Measurements from ENCODE around the gene PRR14.

PRR14 gene

DNA sequence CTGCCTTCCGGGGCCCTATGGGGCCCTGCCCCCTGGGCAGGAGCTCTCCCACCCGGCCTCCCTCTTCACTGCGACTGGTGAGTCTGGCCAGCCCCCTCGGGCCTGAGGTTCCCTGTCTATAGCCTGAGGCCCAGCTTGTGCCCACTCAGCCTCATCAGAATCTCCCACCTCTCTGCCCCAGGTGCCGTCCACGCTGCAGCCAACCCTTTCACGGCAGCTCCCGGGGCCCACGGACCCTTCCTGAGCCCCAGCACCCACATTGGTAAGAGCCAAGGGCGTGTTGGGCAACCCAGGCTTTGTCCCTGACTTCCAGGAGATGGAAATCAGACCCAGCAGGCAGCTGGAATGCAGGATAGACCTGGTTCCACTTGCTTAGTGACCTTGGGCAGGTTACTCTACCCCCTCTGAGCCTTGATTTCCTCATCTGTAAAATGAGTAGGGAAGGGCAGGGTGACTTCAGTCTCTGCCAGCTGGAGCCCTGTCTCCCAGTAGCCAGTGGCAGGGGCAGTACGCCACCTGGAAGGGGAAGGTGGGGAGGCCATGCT, 16.7 kb downstream of the PRR14 start:
- peaks cover 21% of the 10 kb centered on the region for H3K4me1 Mint-ChIP-seq
- no peaks in the 10 kb centered on the region for H3K27me3 Mint-ChIP-seq
- ATAC-seq (replicated peaks; ENCODE audit: extremely low read depth, poor library complexity, severe bottlenecking) (no peak), DNase-seq (ENCODE audit: low spot score in 2 of 2) (no peak)
- H3K4me3 Mint-ChIP-seq, result no peak overlapping the region
- peaks cover 56% of the 10 kb centered on the region for H3K36me3 Mint-ChIP-seq (ENCODE audit: insufficient read depth)
- peak overlapping the region; percentile 32 for H3K27ac Mint-ChIP-seq (ENCODE audit: low read depth)
- H3K9me3 Mint-ChIP-seq, result no peaks in the 10 kb centered on the region

DNA sequence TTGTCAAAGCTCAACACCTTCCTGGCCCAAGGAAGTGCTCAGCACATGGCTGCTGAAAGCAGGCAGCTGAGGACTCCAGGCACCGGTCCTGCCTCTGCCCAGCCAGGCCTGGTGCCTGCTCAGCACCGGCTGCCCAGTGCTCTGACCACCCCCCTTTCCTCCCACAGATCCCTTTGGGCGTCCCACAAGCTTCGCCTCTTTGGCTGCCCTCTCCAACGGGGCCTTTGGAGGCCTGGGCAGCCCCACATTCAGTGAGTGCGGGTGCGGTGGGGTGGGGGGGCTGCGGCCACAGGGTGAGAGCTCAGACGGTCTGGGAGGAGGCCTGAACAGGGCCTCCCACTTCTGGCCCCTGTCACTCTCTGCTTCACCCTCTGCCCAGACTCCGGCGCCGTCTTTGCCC, 17.6 kb downstream of the PRR14 start:
- peak overlapping the region; percentile 32 for H3K27ac Mint-ChIP-seq (ENCODE audit: low read depth)
- DNase-seq (ENCODE audit: low spot score in 2 of 2) (no peak), ATAC-seq (replicated peaks; ENCODE audit: extremely low read depth, poor library complexity, severe bottlenecking) (no peak)
- no peaks in the 10 kb centered on the region for H3K27me3 Mint-ChIP-seq
- peaks cover 14% of the 10 kb centered on the region for H3K4me1 Mint-ChIP-seq
- peaks cover 46% of the 10 kb centered on the region for H3K36me3 Mint-ChIP-seq (ENCODE audit: insufficient read depth)
- no peaks in the 10 kb centered on the region for H3K9me3 Mint-ChIP-seq
- no peak overlapping the region for H3K4me3 Mint-ChIP-seq

DNA sequence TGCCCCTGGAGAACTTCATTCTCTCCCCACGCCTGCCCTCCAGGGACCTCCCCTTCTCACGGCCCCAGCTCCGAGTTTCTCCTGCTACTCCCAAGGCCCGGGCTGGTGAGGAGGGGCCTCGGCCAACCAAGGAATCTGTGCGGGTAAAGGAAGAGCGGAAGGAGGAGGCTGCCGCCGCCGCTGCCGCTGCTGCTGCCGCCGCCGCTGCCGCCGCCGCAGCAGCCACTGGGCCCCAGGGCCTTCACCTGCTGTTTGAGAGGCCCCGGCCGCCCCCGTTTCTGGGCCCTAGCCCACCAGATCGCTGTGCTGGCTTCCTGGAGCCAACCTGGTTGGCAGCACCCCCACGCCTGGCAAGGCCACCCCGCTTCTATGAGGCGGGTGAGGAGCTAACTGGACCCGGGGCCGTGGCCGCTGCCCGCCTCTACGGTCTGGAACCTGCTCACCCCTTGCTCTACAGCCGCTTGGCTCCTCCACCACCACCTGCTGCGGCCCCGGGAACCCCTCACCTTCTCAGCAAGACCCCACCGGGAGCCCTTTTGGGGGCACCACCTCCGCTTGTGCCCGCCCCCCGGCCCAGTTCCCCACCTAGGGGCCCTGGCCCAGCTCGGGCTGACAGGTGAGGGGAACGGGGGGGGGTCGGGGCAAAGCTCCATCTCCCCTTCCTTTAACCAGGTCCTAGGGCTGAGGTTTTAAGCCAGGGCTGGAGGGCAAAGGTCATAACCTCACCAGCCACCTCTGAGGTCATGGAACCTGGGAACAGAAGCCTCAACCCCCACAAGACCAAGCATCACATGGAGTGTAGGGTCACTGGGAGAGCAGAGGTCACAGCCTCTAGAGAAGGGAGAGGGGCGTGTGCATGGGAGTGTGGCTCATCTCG, 18.5 kb downstream of the PRR14 start:
- ATAC-seq (replicated peaks; ENCODE audit: extremely low read depth, poor library complexity, severe bottlenecking), result no peak
- no peak overlapping the region for H3K27ac Mint-ChIP-seq (ENCODE audit: low read depth)

DNA sequence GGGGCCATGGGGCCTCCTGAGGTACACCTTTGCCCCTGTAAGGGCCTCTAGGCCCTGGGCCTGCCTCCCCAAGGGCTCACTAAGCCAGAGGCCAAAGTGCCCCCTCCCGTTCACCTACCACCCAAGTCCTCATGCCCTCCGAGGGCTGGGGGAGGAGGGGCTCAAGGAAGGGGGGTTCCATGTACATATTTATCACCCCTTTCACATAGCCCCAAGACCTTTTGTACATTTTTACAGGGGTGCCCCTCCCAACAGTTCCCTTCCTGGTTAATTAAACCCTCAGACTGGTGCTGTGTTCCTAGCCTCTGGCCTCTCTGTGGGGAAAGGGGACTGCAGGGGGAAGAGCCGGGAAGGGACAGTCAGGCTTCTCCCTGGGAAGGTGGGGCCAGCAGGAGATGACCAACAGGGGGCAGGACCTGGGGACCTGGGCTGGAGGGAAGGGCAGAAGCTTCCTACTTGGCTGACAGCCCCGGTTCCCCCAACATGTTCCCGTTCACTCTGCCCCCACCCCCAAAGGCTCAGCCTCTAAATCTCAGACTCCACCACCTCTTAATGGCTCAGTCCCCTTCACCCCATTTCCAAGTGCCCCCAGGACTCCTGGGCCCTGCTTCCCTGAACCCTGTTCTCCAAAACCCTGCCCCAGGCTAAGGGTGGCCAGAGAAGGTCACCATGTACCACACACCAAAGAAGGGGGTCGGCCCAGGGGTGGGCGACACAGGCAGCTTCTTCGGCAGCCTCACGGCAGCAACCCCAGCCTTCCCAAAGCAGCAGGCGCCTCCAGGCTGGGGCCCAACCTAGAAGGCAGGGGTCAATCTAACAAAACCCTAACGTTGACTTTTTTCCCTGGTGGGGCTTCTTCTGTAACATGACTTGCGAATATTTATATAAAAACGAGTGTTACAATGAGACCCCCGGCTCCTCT, 19.4 kb downstream of the PRR14 start:
- Mint-ChIP-seq H3K27me3 (no peaks in the 10 kb centered on the region), H3K36me3 (ENCODE audit: insufficient read depth) (peaks cover 30% of the 10 kb centered on the region), H3K27ac (ENCODE audit: low read depth) (peak overlapping the region; percentile 68), H3K4me1 (peaks cover 8% of the 10 kb centered on the region), H3K9me3 (no peaks in the 10 kb centered on the region), H3K4me3 (no peak overlapping the region)
- DNase-seq (ENCODE audit: low spot score in 2 of 2) (no peak), ATAC-seq (replicated peaks; ENCODE audit: extremely low read depth, poor library complexity, severe bottlenecking) (peak; percentile 25)

More for the DNA sequence above, 18.5 kb downstream of the PRR14 start:
- H3K27me3 Mint-ChIP-seq, result no peaks in the 10 kb centered on the region
- H3K4me3 Mint-ChIP-seq, result no peak overlapping the region
- H3K4me1 Mint-ChIP-seq, result peaks cover 8% of the 10 kb centered on the region
- DNase-seq (ENCODE audit: low spot score in 2 of 2), result no peak
- peaks cover 39% of the 10 kb centered on the region for H3K36me3 Mint-ChIP-seq (ENCODE audit: insufficient read depth)
- H3K9me3 Mint-ChIP-seq, result no peaks in the 10 kb centered on the region

DNA sequence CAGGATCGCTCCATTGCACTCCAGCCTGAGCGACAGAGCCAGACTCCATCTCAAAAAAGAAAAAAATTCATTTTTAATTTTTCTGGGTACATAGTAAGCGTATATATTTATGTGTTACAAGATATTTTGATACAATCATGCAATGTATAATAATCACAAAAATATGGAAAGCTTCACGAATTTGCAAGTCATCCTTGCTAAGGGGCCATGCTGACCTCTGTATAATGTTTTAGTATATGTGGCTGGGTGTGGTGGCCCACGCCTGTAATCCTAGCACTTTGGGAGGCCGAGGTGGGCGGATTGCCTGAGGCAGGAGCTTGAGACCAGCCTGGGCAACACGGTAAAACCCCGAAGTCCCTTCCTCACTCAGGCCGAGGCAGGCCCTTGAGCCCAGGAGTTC, 24.4 kb downstream of the PRR14 start:
- no peaks in the 10 kb centered on the region for H3K4me1 Mint-ChIP-seq
- DNase-seq (ENCODE audit: low spot score in 2 of 2) (no peak), ATAC-seq (replicated peaks; ENCODE audit: extremely low read depth, poor library complexity, severe bottlenecking) (no peak)
- no peaks in the 10 kb centered on the region for H3K9me3 Mint-ChIP-seq
- H3K36me3 Mint-ChIP-seq (ENCODE audit: insufficient read depth), result peaks cover 8% of the 10 kb centered on the region
- H3K4me3 Mint-ChIP-seq, result no peak overlapping the region
- H3K27me3 Mint-ChIP-seq, result no peaks in the 10 kb centered on the region
- H3K27ac Mint-ChIP-seq (ENCODE audit: low read depth), result peak overlapping the region; percentile 9

DNA sequence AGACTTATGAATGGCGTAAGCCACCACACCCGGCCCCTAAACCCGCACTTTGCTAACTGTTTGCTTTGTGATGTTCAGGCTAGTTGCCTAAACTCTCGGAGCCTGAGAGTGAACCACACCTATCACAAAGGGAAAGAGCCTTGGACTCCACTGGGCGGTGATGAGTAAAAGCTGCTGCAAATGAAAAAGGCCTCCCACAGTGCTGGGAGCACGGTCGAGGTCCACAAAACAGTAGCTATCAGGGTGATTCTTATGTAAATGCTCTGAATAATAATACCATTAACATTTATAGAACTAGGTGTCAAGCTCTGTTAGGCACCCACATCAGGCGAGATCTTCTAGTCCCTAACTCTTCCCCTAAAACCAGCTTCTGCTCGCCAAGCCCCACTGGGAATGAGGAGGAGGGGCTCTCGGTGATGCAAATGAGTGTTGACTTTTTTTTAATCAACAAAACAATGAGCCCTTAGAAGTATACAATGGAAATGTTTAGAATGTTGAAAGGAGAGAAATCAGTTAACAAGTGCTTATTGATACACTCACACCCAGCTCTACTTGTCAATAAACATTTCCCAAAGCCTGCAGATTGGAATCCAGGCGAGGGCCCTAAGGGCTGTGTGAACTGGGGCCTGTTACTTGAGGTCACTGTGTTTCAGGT, 27.3 kb downstream of the PRR14 start:
- H3K36me3 Mint-ChIP-seq (ENCODE audit: insufficient read depth), result peaks cover 2% of the 10 kb centered on the region
- no peak overlapping the region for H3K27ac Mint-ChIP-seq (ENCODE audit: low read depth)
- no peak overlapping the region for H3K4me3 Mint-ChIP-seq
- H3K4me1 Mint-ChIP-seq, result no peaks in the 10 kb centered on the region
- H3K27me3 Mint-ChIP-seq, result no peaks in the 10 kb centered on the region
- DNase-seq (ENCODE audit: low spot score in 2 of 2), result no peak
- ATAC-seq (replicated peaks; ENCODE audit: extremely low read depth, poor library complexity, severe bottlenecking), result no peak
- H3K9me3 Mint-ChIP-seq, result no peaks in the 10 kb centered on the region

DNA sequence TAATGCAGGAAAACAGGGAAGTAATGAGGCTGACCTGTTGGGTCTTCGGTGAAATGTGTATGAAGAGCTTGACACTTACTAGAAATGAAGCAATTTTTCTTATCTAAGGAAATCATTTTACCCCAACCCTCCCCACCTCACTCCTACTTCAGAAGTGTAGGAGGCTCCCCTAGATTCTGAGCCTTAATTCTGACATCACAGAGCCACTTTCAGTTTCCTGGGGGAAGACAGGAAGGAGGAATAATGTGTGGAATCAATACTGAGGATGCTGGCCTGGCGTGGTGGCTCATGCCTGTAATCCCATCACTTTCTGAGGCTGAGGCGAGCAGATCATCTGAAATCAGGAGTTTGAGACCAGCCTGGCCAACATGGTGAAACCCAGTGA, 27.8 kb downstream of the PRR14 start:
- DNase-seq (ENCODE audit: low spot score in 2 of 2), result no peak

DNA sequence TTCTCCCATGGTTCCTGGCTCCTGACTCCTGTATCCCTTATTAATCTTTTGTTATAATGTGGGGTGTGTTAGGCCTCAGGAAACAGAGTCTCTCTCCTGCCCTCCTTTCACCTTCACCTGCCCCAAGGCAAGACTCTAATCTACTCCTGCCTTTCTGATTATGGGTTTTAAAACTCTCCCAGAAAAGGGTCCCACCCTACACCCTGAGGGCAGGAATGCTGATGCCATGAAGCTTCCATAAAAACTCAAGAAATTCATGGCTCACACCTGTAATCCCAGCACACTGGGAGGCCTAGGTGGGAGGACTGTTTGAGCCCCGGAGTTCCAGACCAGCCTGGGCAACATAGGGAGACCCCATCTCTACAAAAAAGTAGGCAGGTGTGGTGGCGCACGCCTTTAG, 29.6 kb downstream of the PRR14 start:
- H3K27ac Mint-ChIP-seq (ENCODE audit: low read depth), result no peak overlapping the region
- H3K4me1 Mint-ChIP-seq, result no peaks in the 10 kb centered on the region
- ATAC-seq (replicated peaks; ENCODE audit: extremely low read depth, poor library complexity, severe bottlenecking), result no peak
- DNase-seq (ENCODE audit: low spot score in 2 of 2), result no peak
- H3K4me3 Mint-ChIP-seq, result no peak overlapping the region
- H3K36me3 Mint-ChIP-seq (ENCODE audit: insufficient read depth), result peaks cover 2% of the 10 kb centered on the region
- no peaks in the 10 kb centered on the region for H3K27me3 Mint-ChIP-seq
- H3K9me3 Mint-ChIP-seq, result no peaks in the 10 kb centered on the region

More for the DNA sequence above, 27.8 kb downstream of the PRR14 start:
- H3K4me1 Mint-ChIP-seq, result no peaks in the 10 kb centered on the region
- H3K4me3 Mint-ChIP-seq, result no peak overlapping the region
- H3K27ac Mint-ChIP-seq (ENCODE audit: low read depth), result no peak overlapping the region
- no peaks in the 10 kb centered on the region for H3K27me3 Mint-ChIP-seq
- H3K9me3 Mint-ChIP-seq, result no peaks in the 10 kb centered on the region
- peaks cover 2% of the 10 kb centered on the region for H3K36me3 Mint-ChIP-seq (ENCODE audit: insufficient read depth)
- no peak for ATAC-seq (replicated peaks; ENCODE audit: extremely low read depth, poor library complexity, severe bottlenecking)

DNA sequence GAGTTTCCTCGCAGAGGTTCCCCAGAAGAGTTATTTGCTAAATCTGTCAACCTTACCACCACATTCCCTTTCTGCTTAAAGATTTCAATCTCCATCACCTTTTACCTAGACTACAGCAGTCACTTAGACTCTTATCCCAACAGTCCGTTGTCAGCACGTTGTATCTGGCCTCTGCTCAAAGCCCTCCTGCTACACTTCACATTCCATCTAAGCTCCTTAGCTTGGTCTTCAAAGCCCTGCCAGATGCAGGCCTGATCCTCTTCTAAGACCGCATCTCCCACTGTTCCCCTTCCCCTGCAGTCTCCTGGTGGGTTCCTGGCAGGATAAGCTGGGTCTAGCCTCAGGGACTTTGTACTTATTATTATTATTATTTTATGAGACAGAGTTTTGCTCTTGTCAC, 37.9 kb downstream of the PRR14 start:
- Mint-ChIP-seq H3K36me3 (ENCODE audit: insufficient read depth) (no peaks in the 10 kb centered on the region), H3K27ac (ENCODE audit: low read depth) (no peak overlapping the region), H3K4me3 (no peak overlapping the region), H3K9me3 (no peaks in the 10 kb centered on the region), H3K27me3 (no peaks in the 10 kb centered on the region), H3K4me1 (peaks cover 8% of the 10 kb centered on the region)
- no peak for DNase-seq (ENCODE audit: low spot score in 2 of 2)
- ATAC-seq (replicated peaks; ENCODE audit: extremely low read depth, poor library complexity, severe bottlenecking), result no peak

DNA sequence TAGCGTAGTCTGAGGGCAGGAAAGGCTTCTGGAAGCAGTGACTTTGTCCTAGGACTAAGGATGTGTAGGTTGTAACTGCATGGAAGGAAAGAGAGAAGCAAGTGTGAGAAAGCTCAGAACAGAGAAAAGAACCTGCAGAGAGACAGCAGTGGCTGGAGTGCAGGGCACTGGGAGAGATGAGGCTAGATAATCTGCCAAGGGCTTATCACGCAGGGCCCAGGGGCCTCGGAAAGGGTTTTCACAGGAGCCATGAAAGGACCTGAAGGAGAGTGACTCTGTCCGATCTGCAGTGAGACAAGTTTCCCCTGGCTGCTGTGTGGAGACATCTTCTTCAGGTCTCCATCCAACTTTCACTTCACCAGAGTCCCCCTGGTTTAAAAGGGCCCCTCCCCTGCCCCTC, 41.1 kb downstream of the PRR14 start:
- peaks cover 11% of the 10 kb centered on the region for H3K4me1 Mint-ChIP-seq
- no peak overlapping the region for H3K4me3 Mint-ChIP-seq

DNA sequence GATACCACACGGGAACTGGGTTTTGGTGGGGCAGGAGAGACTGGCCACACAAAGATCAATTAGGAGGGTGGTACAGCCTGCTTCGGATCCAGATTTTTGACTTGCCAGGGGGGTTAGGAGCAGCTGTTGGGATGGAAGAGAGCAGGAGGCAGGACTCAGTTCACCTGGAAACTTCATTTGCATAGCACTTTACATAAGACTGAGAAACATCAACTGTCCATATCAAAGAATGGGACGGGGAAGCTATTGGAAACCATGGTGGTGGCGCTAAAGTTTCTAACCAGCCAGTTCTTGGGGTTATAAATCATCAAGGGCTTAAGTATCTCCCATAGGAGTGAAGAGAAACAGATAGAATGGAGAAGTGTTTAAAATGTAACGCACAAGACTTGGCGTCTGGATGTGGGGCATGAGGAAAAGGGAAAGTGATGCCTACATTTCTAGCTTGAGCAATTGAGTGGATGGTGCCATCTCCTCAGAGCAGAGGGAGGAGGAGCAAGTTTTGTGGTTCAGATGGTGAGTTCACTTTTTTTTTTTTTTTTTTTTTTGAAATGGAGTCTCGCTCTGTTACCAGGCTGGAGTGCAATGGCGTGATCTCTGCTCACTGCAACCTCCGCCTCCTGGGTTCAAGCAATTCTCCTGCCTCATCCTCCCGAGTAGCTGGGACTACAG, 41.8 kb downstream of the PRR14 start:
- H3K9me3 Mint-ChIP-seq, result no peaks in the 10 kb centered on the region
- H3K4me1 Mint-ChIP-seq, result peaks cover 15% of the 10 kb centered on the region
- DNase-seq (ENCODE audit: low spot score in 2 of 2), result no peak
- H3K27ac Mint-ChIP-seq (ENCODE audit: low read depth), result no peak overlapping the region
- no peak for ATAC-seq (replicated peaks; ENCODE audit: extremely low read depth, poor library complexity, severe bottlenecking)
- H3K36me3 Mint-ChIP-seq (ENCODE audit: insufficient read depth), result peaks cover 2% of the 10 kb centered on the region
- no peaks in the 10 kb centered on the region for H3K27me3 Mint-ChIP-seq
- no peak overlapping the region for H3K4me3 Mint-ChIP-seq

More for the DNA sequence above, 41.1 kb downstream of the PRR14 start:
- Mint-ChIP-seq H3K27ac (ENCODE audit: low read depth) (no peak overlapping the region), H3K9me3 (no peaks in the 10 kb centered on the region), H3K36me3 (ENCODE audit: insufficient read depth) (peaks cover 2% of the 10 kb centered on the region), H3K27me3 (no peaks in the 10 kb centered on the region)
- ATAC-seq (replicated peaks; ENCODE audit: extremely low read depth, poor library complexity, severe bottlenecking) (no peak), DNase-seq (ENCODE audit: low spot score in 2 of 2) (no peak)

All from central memory CD8-positive, alpha-beta T cell (primary cell).